DMS53 treated with DMSO at 0.1 percent for 48 hours (cell line): Measurements from ENCODE around the gene CNN1.
A peak's percentile ranks its signal among the peaks of the same experiment; 100 is the strongest.

Experiments
- DNase-seq: peaks from one replicate; lab custom pipeline; 2025; ENCODE audit not compliant: unreplicated experiment; lab: John Stamatoyannopoulos, UW

The CNN1 gene

GRCh38 chr19:11534538-11534937, 4.1 kb upstream of the CNN1 start:
- no peak for DNase-seq

- DNase-seq: no peak
Observed at GRCh38 chr19:11534948-11535347, 3.7 kb upstream of the CNN1 start.

GRCh38 chr19:11535792-11536595, 2.7 kb upstream of the CNN1 start:
- peak; percentile 59 for DNase-seq

GRCh38 chr19:11539495-11540365, 1.1 kb downstream of the CNN1 start:
- DNase-seq: no peak

GRCh38 chr19:11540645-11541044, 2.0 kb downstream of the CNN1 start:
- no peak for DNase-seq

- DNase-seq: no peak
Observed at GRCh38 chr19:11541238-11541637, 2.6 kb downstream of the CNN1 start.

GRCh38 chr19:11547929-11548700, 9.5 kb downstream of the CNN1 start:
- no peak for DNase-seq

GRCh38 chr19:11549386-11549953, 10.8 kb downstream of the CNN1 start:
- no peak for DNase-seq

- DNase-seq: no peak
Observed at GRCh38 chr19:11550265-11550664, 11.6 kb downstream of the CNN1 start.

GRCh38 chr19:11551603-11552235, 13.1 kb downstream of the CNN1 start:
- DNase-seq: no peak

- no peak for DNase-seq
Observed at GRCh38 chr19:11552666-11553372, 14.2 kb downstream of the CNN1 start.

GRCh38 chr19:11554160-11554559, 15.5 kb downstream of the CNN1 start:
- DNase-seq: no peak

GRCh38 chr19:11555246-11555645, 16.6 kb downstream of the CNN1 start:
- no peak for DNase-seq

GRCh38 chr19:11556634-11557420, 18.2 kb downstream of the CNN1 start:
- DNase-seq: no peak

GRCh38 chr19:11558881-11559828, 20.5 kb downstream of the CNN1 start, which contains the start of gene ELOF1:
Gene ELOF1, minus strand, starts transcription at chr19:11559230. Its CDS starts 4,883 bp downstream, at chr19:11554347.
- DNase-seq: peak; percentile 90

GRCh38 chr19:11560404-11561051, 21.9 kb downstream of the CNN1 start:
- no peak for DNase-seq

GRCh38 chr19:11563532-11563931, 24.9 kb downstream of the CNN1 start:
- no peak for DNase-seq
